ENCODE data around the gene CARHSP1.
"Not testable (repeated sequence)": the region's sequence is repeated elsewhere in the genome, so short reads cannot be mapped to it uniquely, and the experiment has no call there.

- TF ChIP-seq, protein P1, sequence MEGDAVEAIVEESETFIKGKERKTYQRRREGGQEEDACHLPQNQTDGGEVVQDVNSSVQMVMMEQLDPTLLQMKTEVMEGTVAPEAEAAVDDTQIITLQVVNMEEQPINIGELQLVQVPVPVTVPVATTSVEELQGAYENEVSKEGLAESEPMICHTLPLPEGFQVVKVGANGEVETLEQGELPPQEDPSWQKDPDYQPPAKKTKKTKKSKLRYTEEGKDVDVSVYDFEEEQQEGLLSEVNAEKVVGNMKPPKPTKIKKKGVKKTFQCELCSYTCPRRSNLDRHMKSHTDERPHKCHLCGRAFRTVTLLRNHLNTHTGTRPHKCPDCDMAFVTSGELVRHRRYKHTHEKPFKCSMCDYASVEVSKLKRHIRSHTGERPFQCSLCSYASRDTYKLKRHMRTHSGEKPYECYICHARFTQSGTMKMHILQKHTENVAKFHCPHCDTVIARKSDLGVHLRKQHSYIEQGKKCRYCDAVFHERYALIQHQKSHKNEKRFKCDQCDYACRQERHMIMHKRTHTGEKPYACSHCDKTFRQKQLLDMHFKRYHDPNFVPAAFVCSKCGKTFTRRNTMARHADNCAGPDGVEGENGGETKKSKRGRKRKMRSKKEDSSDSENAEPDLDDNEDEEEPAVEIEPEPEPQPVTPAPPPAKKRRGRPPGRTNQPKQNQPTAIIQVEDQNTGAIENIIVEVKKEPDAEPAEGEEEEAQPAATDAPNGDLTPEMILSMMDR (IDR thresholded peaks at IDR 0.05): not testable (repeated sequence)
- not testable (repeated sequence) for TF ChIP-seq ZFX (IDR thresholded peaks at IDR 0.05; ENCODE audit: borderline replicate concordance)
These were observed 26.8 kb downstream of the CARHSP1 start for GRCh38 chr16:8842016-8842415.
